ENCODE data around the gene TMPRSS6.

Gene TMPRSS6

DNA sequence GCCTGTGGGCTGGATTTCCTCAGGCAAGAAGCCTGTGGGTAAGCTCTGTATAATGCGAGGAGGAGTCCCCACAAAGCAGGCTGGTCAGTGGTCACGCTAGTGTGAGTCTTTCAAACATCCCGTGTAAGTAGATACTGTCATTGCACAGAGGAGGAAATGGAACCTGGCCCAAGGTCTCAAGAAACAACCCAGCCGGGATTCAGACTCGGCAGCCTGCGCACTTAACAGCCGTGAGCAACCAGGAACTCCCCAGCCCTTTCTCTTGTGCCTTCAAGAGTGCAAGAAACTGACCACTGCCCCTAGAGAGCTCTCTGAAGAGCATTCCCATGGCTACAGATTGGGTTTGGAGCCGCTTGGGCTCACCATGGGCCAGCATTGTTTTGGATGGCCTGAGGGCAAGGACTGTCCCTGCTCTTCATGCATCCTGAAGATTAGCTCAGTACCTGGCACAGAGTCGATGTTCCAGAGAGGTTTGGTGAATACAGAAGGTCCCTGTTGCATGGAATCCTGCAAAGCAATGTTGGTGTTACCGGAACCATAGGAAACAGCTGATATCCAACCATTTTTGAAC is 83.9 kb downstream of the TMPRSS6 start:
- H3K36me3 ChIP-seq (replicated peaks; ENCODE audit: low read depth, low read length), result peaks cover 20% of the 10 kb centered on the region
- H3K27ac ChIP-seq (ENCODE audit: low read length), result no peak overlapping the region
- no peak overlapping the region for H2AFZ ChIP-seq (ENCODE audit: low read depth, low read length)
- H3K79me2 ChIP-seq (ENCODE audit: low read length), result no peaks in the 10 kb centered on the region; the same call in 1 of the 2 replicates
- H3K4me1 ChIP-seq (ENCODE audit: low read length), result peaks cover 8% of the 10 kb centered on the region
- H3K4me2 ChIP-seq (ENCODE audit: low read length), result no peak overlapping the region
- H3K27me3 ChIP-seq (ENCODE audit: low read depth, low read length), result no peaks in the 10 kb centered on the region
- no peak overlapping the region for H3K9ac ChIP-seq (ENCODE audit: low read length)
- no peaks in the 10 kb centered on the region for H4K20me1 ChIP-seq (ENCODE audit: insufficient read depth, low read length)
- no peaks in the 10 kb centered on the region for H3K9me3 ChIP-seq (ENCODE audit: insufficient read depth, low read length)
- TF ChIP-seq, protein P1, sequence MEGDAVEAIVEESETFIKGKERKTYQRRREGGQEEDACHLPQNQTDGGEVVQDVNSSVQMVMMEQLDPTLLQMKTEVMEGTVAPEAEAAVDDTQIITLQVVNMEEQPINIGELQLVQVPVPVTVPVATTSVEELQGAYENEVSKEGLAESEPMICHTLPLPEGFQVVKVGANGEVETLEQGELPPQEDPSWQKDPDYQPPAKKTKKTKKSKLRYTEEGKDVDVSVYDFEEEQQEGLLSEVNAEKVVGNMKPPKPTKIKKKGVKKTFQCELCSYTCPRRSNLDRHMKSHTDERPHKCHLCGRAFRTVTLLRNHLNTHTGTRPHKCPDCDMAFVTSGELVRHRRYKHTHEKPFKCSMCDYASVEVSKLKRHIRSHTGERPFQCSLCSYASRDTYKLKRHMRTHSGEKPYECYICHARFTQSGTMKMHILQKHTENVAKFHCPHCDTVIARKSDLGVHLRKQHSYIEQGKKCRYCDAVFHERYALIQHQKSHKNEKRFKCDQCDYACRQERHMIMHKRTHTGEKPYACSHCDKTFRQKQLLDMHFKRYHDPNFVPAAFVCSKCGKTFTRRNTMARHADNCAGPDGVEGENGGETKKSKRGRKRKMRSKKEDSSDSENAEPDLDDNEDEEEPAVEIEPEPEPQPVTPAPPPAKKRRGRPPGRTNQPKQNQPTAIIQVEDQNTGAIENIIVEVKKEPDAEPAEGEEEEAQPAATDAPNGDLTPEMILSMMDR (IDR thresholded peaks at IDR 0.05; ENCODE audit: low read depth, low read length), result no peak
- TF ChIP-seq EZH2phosphoT487 (IDR thresholded peaks at IDR 0.05; ENCODE audit: low read depth), result no peak
- H3K4me3 ChIP-seq (ENCODE audit: low read length), result no peak overlapping the region

DNA sequence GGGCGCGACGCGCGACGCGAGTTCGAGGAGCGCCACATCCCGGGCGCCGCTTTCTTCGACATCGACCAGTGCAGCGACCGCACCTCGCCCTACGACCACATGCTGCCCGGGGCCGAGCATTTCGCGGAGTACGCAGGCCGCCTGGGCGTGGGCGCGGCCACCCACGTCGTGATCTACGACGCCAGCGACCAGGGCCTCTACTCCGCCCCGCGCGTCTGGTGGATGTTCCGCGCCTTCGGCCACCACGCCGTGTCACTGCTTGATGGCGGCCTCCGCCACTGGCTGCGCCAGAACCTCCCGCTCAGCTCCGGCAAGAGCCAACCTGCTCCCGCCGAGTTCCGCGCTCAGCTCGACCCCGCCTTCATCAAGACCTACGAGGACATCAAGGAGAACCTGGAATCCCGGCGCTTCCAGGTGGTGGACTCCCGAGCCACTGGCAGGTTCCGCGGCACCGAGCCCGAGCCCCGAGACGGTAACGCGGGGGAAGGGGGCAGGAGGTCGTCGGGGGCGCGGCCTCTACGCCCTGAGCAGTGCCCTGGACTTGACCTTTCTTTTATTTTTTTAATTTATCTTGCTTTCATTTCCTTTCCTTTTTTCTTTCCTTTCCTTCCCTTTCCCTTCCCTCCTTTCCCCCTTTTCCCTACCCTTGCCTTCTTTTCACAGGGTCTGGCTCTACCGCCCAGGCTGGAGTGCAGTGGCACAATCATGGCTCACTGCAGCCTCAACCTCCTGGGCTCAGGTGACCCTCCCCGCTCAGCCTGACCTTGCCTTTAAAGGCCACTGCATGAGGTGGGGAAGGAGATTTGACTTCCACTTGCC is 85.0 kb downstream of the TMPRSS6 start:
- H2AFZ ChIP-seq (ENCODE audit: low read depth, low read length), result no peak overlapping the region
- no peak overlapping the region for H3K4me3 ChIP-seq (ENCODE audit: low read length)
- H3K4me2 ChIP-seq (ENCODE audit: low read length), result no peak overlapping the region
- no peaks in the 10 kb centered on the region for H3K9me3 ChIP-seq (ENCODE audit: insufficient read depth, low read length)
- no peak overlapping the region for H3K27ac ChIP-seq (ENCODE audit: low read length)
- H3K79me2 ChIP-seq (ENCODE audit: low read length), result no peaks in the 10 kb centered on the region; the same call in 1 of the 2 replicates
- no peak overlapping the region for H3K9ac ChIP-seq (ENCODE audit: low read length)
- no peaks in the 10 kb centered on the region for H3K27me3 ChIP-seq (ENCODE audit: low read depth, low read length)
- peaks cover 8% of the 10 kb centered on the region for H3K4me1 ChIP-seq (ENCODE audit: low read length)
- H4K20me1 ChIP-seq (ENCODE audit: insufficient read depth, low read length), result no peaks in the 10 kb centered on the region
- no peak for TF ChIP-seq EZH2phosphoT487 (IDR thresholded peaks at IDR 0.05; ENCODE audit: low read depth)
- TF ChIP-seq, protein P1 (IDR thresholded peaks at IDR 0.05; ENCODE audit: low read depth, low read length), result no peak
- peaks cover 20% of the 10 kb centered on the region for H3K36me3 ChIP-seq (replicated peaks; ENCODE audit: low read depth, low read length)

DNA sequence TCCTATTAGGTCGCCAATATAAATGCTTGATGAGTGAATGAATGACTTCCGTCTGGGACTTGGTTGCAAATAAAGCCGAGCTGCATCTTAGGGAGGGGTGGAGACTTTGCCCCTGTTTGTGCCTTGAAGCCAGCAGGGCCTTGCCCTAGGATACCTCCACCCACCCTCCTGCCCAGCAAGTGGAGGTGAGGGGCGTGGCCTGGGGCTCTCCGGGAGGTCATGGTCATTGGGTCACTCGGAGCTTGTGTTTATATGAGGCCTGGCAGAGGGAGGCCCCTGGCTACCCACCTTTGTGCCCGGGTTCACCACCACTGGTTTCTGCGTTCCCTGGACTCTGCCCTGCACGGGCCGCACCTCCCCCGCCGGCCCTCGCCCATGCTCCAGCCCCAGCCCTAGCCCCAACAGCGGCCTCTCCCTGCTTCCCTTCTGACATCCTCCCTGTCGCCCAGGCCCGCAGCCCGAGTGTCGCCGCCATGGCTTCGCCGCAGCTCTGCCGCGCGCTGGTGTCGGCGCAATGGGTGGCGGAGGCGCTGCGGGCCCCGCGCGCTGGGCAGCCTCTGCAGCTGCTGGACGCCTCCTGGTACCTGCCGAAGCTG is 85.7 kb downstream of the TMPRSS6 start:
- Histone ChIP-seq H3K9ac (ENCODE audit: low read length) (no peak overlapping the region), H3K9me3 (ENCODE audit: insufficient read depth, low read length) (no peaks in the 10 kb centered on the region), H3K27me3 (ENCODE audit: low read depth, low read length) (no peaks in the 10 kb centered on the region), H3K79me2 (ENCODE audit: low read length) (no peaks in the 10 kb centered on the region; the same call in 1 of the 2 replicates), H2AFZ (ENCODE audit: low read depth, low read length) (no peak overlapping the region), H3K36me3 (replicated peaks; ENCODE audit: low read depth, low read length) (peaks cover 16% of the 10 kb centered on the region), H4K20me1 (ENCODE audit: insufficient read depth, low read length) (no peaks in the 10 kb centered on the region), H3K4me1 (ENCODE audit: low read length) (peaks cover 8% of the 10 kb centered on the region), H3K4me3 (ENCODE audit: low read length) (no peak overlapping the region), H3K4me2 (ENCODE audit: low read length) (no peak overlapping the region), H3K27ac (ENCODE audit: low read length) (no peak overlapping the region)
- no peak for TF ChIP-seq EZH2phosphoT487 (IDR thresholded peaks at IDR 0.05; ENCODE audit: low read depth)
- TF ChIP-seq, protein P1 (IDR thresholded peaks at IDR 0.05; ENCODE audit: low read depth, low read length), result no peak
